Mesendoderm (in vitro differentiated cells): ENCODE measurements around the gene TMEM41B.
"Not testable (repeated sequence)": the region's sequence is repeated elsewhere in the genome, so short reads cannot be mapped to it uniquely, and the experiment has no call there.

ENCODE experiments used
- DNase-seq: peaks from one replicate; pipeline ENCODE4 v3.0.0; 2013
- H2AK5ac ChIP-seq: 2 replicates; pipeline ENCODE4 v1.6.1; 2013; ENCODE audit warnings: low read length, inconsistent platforms
- H2BK120ac ChIP-seq: 2 replicates; pipeline ENCODE4 v1.6.1; 2013; ENCODE audit warnings: low read depth, mild to moderate bottlenecking, low read length, moderate library complexity, mixed read lengths
- H2BK15ac ChIP-seq: replicated peaks from 2 replicates; pipeline ENCODE4 v1.6.1; 2013; ENCODE audit warnings: low read depth, mild to moderate bottlenecking, moderate library complexity
- H2BK5ac ChIP-seq: 2 replicates; pipeline ENCODE4 v1.6.1; 2013; ENCODE audit warnings: low read length, inconsistent platforms
- H3K18ac ChIP-seq: 2 replicates; pipeline ENCODE4 v1.6.1; 2013; ENCODE audit warnings: mild to moderate bottlenecking, low read length, mixed read lengths
- H3K23ac ChIP-seq: one replicate; pipeline ENCODE4 v1.6.1; 2013; ENCODE audit warnings: low read length
- H3K27ac ChIP-seq: 2 replicates; pipeline ENCODE4 v1.5.1; 2013; ENCODE audit warnings: low read depth, mild to moderate bottlenecking, inconsistent platforms, low read length, moderate library complexity
- H3K27me3 ChIP-seq: 2 replicates; pipeline ENCODE4 v1.6.1; 2013; ENCODE audit warnings: low read length, control low read depth, mild to moderate bottlenecking, inconsistent platforms; ENCODE audit not compliant: insufficient read depth, poor library complexity
- H3K36me3 ChIP-seq: 2 replicates; pipeline ENCODE4 v1.6.1; 2013; ENCODE audit warnings: low read length, inconsistent platforms; ENCODE audit not compliant: control insufficient read depth, insufficient read depth
- H3K4ac ChIP-seq: one replicate; pipeline ENCODE4 v1.6.1; 2013; ENCODE audit warnings: low read depth, mild to moderate bottlenecking, low read length, moderate library complexity
- H3K4me1 ChIP-seq: 2 replicates; pipeline ENCODE4 v1.6.1; 2013; ENCODE audit warnings: low read depth, low read length, inconsistent platforms; ENCODE audit not compliant: control insufficient read depth
- H3K4me2 ChIP-seq: 2 replicates; pipeline ENCODE4 v1.6.1; 2013; ENCODE audit warnings: low read length
- H3K4me3 ChIP-seq: 2 replicates; pipeline ENCODE4 v1.5.1; 2013; ENCODE audit warnings: mild to moderate bottlenecking, low read length
- H3K56ac ChIP-seq: one replicate; pipeline ENCODE4 v1.6.1; 2013; ENCODE audit warnings: low read length
- H3K79me1 ChIP-seq: 2 replicates; pipeline ENCODE4 v1.6.1; 2013; ENCODE audit warnings: low read length, inconsistent platforms
- H3K79me2 ChIP-seq: 2 replicates; pipeline ENCODE4 v1.6.1; 2013; ENCODE audit warnings: mild to moderate bottlenecking, low read length; ENCODE audit not compliant: control insufficient read depth, insufficient read depth
- H3K9ac ChIP-seq: 2 replicates; pipeline ENCODE4 v1.6.1; 2013; ENCODE audit warnings: low read length, inconsistent platforms
- H4K5ac ChIP-seq: one replicate; pipeline ENCODE4 v1.6.1; 2013; ENCODE audit warnings: low read length
- H4K8ac ChIP-seq: one replicate; pipeline ENCODE4 v1.6.1; 2013; ENCODE audit warnings: low read depth, mild to moderate bottlenecking, control low read depth, low read length, moderate library complexity
- WGBS: extraction: QIAGEN DNeasy Blood & Tissue Kit; methylation state at CpG from one replicate; pipeline ENCODE4 v1.1.7; 2013; ENCODE audit warnings: low lambda C conversion rate, missing lambda C conversion rate; ENCODE audit not compliant: insufficient coverage; ENCODE audit errors: extremely low coverage; 5-methylcytosine and 5-hydroxymethylcytosine counted together

The TMEM41B gene

GRCh38 chr11:9250139-9250582 lies 64.2 kb downstream of the TMEM41B start:
- H3K27me3 ChIP-seq, result no peaks in the 10 kb centered on the region
- H4K8ac ChIP-seq, result no peak overlapping the region
- no peak overlapping the region for H2BK120ac ChIP-seq
- H3K4me1 ChIP-seq, result no peaks in the 10 kb centered on the region
- H3K36me3 ChIP-seq, result no peaks in the 10 kb centered on the region
- no CpG with 5 or more reads among the region's 2 CpGs for WGBS
- no peak overlapping the region for H3K23ac ChIP-seq
- no peak overlapping the region for H3K9ac ChIP-seq
- no peak overlapping the region for H3K56ac ChIP-seq
- H3K4me2 ChIP-seq, result no peak overlapping the region
- no peak overlapping the region for H4K5ac ChIP-seq
- H2BK15ac ChIP-seq, result no peak overlapping the region
- H3K4me3 ChIP-seq, result no peak overlapping the region
- no peak overlapping the region for H2AK5ac ChIP-seq
- no peak overlapping the region for H3K18ac ChIP-seq
- H3K27ac ChIP-seq, result no peak overlapping the region
- H3K4ac ChIP-seq, result no peak overlapping the region
- no peak overlapping the region for H2BK5ac ChIP-seq
- H3K79me2 ChIP-seq, result peaks cover 46% of the 10 kb centered on the region
- H3K79me1 ChIP-seq, result peaks cover 4% of the 10 kb centered on the region
- DNase-seq, result no peak

- H3K27me3 ChIP-seq, result no peaks in the 10 kb centered on the region
- no peak overlapping the region for H3K23ac ChIP-seq
- peaks cover 4% of the 10 kb centered on the region for H3K79me1 ChIP-seq
- H2BK15ac ChIP-seq, result no peak overlapping the region
- H3K79me2 ChIP-seq, result peaks cover 42% of the 10 kb centered on the region
- H2BK120ac ChIP-seq, result no peak overlapping the region
- H3K4me2 ChIP-seq, result no peak overlapping the region
- H4K8ac ChIP-seq, result no peak overlapping the region
- H3K36me3 ChIP-seq, result no peaks in the 10 kb centered on the region
- H2BK5ac ChIP-seq, result no peak overlapping the region
- no peaks in the 10 kb centered on the region for H3K4me1 ChIP-seq
- DNase-seq, result no peak
- no peak overlapping the region for H4K5ac ChIP-seq
- no peak overlapping the region for H3K4me3 ChIP-seq
- H3K56ac ChIP-seq, result no peak overlapping the region
- no CpG with 5 or more reads among the region's 7 CpGs for WGBS
- no peak overlapping the region for H3K4ac ChIP-seq
- no peak overlapping the region for H2AK5ac ChIP-seq
- no peak overlapping the region for H3K18ac ChIP-seq
- H3K27ac ChIP-seq, result no peak overlapping the region
- H3K9ac ChIP-seq, result no peak overlapping the region
Measured at GRCh38 chr11:9249252-9249651, 65.1 kb downstream of the TMEM41B start.

- H3K9ac ChIP-seq, result no peak overlapping the region
- H3K79me2 ChIP-seq, result peaks cover 38% of the 10 kb centered on the region
- H2BK120ac ChIP-seq, result no peak overlapping the region
- no peak for DNase-seq
- no peak overlapping the region for H3K4me2 ChIP-seq
- H3K23ac ChIP-seq, result no peak overlapping the region
- no peak overlapping the region for H2AK5ac ChIP-seq
- H3K4me3 ChIP-seq, result no peak overlapping the region
- H3K27me3 ChIP-seq, result no peaks in the 10 kb centered on the region
- no peak overlapping the region for H3K4ac ChIP-seq
- no peak overlapping the region for H4K5ac ChIP-seq
- peaks cover 6% of the 10 kb centered on the region for H3K79me1 ChIP-seq
- no peak overlapping the region for H3K56ac ChIP-seq
- H3K18ac ChIP-seq, result no peak overlapping the region
- no peak overlapping the region for H3K27ac ChIP-seq
- H3K36me3 ChIP-seq, result no peaks in the 10 kb centered on the region
- WGBS, result no CpG with 5 or more reads among the region's 3 CpGs
- no peak overlapping the region for H4K8ac ChIP-seq
- no peaks in the 10 kb centered on the region for H3K4me1 ChIP-seq
- no peak overlapping the region for H2BK15ac ChIP-seq
- H2BK5ac ChIP-seq, result no peak overlapping the region
Measured at GRCh38 chr11:9247863-9248262, 66.5 kb downstream of the TMEM41B start.

GRCh38 chr11:9236242-9236641 lies 78.2 kb downstream of the TMEM41B start:
- not testable (repeated sequence) for H3K56ac ChIP-seq, H4K5ac ChIP-seq, H3K23ac ChIP-seq, H3K18ac ChIP-seq, H3K9ac ChIP-seq, H3K27me3 ChIP-seq, H2BK120ac ChIP-seq, H3K79me1 ChIP-seq, H2BK15ac ChIP-seq, H4K8ac ChIP-seq, H2AK5ac ChIP-seq, H3K4me2 ChIP-seq, H3K27ac ChIP-seq, H3K4ac ChIP-seq, DNase-seq, H3K4me1 ChIP-seq, H3K4me3 ChIP-seq, H3K36me3 ChIP-seq, H2BK5ac ChIP-seq
- no CpG with 5 or more reads among the region's 10 CpGs for WGBS
- H3K79me2 ChIP-seq, result peaks cover 19% of the 10 kb centered on the region

GRCh38 chr11:9232482-9232881 lies 81.9 kb downstream of the TMEM41B start:
- H3K79me1 ChIP-seq, result peaks cover 18% of the 10 kb centered on the region
- H3K27me3 ChIP-seq, result no peaks in the 10 kb centered on the region
- no peak for DNase-seq
- H2BK5ac ChIP-seq, result no peak overlapping the region
- no peaks in the 10 kb centered on the region for H3K36me3 ChIP-seq
- H3K9ac ChIP-seq, result no peak overlapping the region
- no peak overlapping the region for H2BK120ac ChIP-seq
- no peak overlapping the region for H3K23ac ChIP-seq
- H3K4me3 ChIP-seq, result no peak overlapping the region
- H3K79me2 ChIP-seq, result peaks cover 30% of the 10 kb centered on the region
- H3K4me1 ChIP-seq, result peaks cover 13% of the 10 kb centered on the region
- H3K4me2 ChIP-seq, result no peak overlapping the region
- H4K8ac ChIP-seq, result no peak overlapping the region
- no peak overlapping the region for H3K4ac ChIP-seq
- no peak overlapping the region for H4K5ac ChIP-seq
- WGBS, result no CpG with 5 or more reads among the region's 3 CpGs
- no peak overlapping the region for H3K27ac ChIP-seq
- H3K18ac ChIP-seq, result no peak overlapping the region
- no peak overlapping the region for H2BK15ac ChIP-seq
- no peak overlapping the region for H2AK5ac ChIP-seq
- H3K56ac ChIP-seq, result no peak overlapping the region

- Histone ChIP-seq H3K79me1 (peaks cover 18% of the 10 kb centered on the region), H3K27me3 (no peaks in the 10 kb centered on the region), H2AK5ac (no peak overlapping the region), H3K4me3 (no peak overlapping the region), H3K9ac (no peak overlapping the region), H4K8ac (no peak overlapping the region), H4K5ac (no peak overlapping the region), H2BK120ac (no peak overlapping the region), H3K23ac (no peak overlapping the region), H2BK5ac (no peak overlapping the region), H3K4me2 (no peak overlapping the region), H3K36me3 (no peaks in the 10 kb centered on the region), H3K79me2 (peaks cover 35% of the 10 kb centered on the region), H3K27ac (no peak overlapping the region), H3K4me1 (peaks cover 13% of the 10 kb centered on the region), H3K18ac (no peak overlapping the region), H3K56ac (no peak overlapping the region), H2BK15ac (no peak overlapping the region), H3K4ac (no peak overlapping the region)
- no CpG with 5 or more reads among the region's 1 CpG for WGBS
- no peak for DNase-seq
Measured at GRCh38 chr11:9231848-9232177, 82.6 kb downstream of the TMEM41B start.
